GM19467 (cell line): ENCODE measurements around the gene FAM241A.

Experiments used
- ATAC-seq: cut with Tn5 transposase; IDR thresholded peaks from one replicate; pipeline ENCODE4 v1.9.1; 2021; ENCODE audit warnings: mild to moderate bottlenecking, moderate library complexity; ENCODE audit not compliant: unreplicated experiment

The FAM241A gene

DNA sequence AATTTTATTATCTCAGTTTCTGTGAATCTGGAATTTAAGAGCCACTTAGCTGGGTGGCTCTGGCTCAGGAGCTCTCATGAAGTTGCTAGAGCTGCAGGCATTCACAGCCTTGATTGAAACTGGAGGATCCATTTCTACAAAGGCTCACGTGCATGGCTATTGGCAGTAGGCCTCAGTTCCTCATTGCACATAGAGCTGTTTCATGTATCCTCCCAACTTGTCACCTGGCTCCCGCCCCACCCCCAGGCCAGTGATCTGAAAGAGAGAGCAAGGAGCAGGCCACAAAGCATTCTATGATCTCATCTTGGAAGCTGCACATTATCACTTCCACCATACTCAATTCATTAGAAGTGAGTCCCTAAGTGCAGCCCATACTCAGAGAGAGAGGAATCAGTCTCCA, 67.8 kb downstream of the FAM241A start:
- ATAC-seq: no peak

DNA sequence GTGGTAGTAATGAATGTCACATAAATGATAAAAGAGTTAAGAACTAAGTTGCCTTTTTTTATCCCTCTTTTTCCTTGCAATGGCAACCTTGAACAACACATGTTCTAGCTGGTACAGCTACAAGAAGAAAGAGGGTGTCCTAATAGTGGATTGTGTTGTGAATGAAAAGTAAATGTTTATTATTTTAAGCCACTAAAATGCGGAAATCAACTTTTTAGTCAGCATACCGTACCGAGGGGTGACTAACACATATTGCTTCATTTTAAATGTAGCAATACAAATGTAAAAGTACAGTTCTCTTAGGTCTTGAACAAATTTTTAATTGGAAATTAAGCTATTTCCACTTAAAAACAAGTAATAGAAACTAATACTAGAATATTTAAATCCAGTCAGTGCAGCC, 68.6 kb downstream of the FAM241A start:
- ATAC-seq: no peak

DNA sequence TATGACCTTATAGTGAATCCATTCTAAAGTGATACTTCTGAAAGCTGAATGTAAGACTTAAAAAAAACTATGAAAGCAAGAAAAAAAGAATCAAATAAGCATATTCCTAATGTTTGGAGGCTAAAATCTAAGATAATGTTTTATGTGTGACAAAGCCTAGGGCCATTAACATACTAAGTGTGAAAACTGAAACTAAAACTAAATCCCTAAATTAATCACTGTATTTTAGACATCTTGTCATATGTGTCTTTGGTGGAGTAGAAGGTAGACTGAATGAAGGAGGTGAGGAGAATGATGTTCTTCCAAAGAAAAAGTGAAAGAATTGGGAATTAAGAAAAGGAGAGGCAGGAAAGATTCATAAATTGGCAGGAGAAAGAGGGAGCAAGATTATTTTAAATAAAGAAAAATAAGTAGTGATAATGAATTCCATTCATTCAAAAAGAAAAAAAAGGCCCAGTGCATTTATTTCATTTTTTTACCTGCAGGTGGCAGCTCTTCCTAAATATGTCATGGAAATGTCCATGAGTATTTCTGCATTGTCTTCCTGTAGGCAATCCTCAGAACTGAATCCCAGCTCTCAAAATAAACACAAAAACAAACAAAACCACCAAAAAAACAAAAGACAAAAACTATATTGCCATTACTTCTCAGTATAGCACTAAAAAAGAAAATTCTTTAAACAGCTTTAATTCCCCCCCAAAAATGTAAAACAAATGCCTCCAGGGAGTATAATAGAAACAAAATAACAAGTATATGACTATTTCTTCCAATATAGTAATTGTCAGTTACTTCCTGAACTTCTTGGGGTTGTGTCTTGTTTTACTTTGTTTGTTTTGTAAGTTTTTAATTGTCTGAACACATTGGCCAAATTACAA, 69.4 kb downstream of the FAM241A start:
- no peak for ATAC-seq

DNA sequence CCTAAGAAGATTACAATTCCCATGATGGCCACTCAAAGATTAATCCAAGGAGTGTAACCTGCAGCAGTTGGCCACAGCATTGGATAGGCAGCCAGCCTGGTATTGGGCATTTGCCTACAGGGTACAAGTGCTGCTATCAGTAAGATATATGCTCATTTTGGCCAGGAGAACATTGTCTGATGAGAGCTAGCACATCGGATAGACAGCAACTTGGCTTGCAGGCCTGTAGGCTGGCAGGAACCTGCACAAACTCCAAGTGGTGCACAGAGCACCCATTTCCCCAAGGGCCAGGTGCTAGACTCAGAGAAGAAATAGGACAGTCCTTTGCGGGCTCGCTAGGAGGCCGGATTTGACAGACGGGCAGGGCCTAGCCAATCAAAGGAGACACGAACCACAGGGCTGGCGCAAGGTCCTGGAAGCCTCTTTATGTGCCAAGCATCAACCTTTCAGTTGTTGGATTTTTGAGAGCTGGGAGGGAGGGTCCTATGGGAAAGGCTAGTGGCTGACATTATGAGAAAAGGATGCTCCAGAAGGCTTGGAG, 74.6 kb downstream of the FAM241A start:
- no peak for ATAC-seq

DNA sequence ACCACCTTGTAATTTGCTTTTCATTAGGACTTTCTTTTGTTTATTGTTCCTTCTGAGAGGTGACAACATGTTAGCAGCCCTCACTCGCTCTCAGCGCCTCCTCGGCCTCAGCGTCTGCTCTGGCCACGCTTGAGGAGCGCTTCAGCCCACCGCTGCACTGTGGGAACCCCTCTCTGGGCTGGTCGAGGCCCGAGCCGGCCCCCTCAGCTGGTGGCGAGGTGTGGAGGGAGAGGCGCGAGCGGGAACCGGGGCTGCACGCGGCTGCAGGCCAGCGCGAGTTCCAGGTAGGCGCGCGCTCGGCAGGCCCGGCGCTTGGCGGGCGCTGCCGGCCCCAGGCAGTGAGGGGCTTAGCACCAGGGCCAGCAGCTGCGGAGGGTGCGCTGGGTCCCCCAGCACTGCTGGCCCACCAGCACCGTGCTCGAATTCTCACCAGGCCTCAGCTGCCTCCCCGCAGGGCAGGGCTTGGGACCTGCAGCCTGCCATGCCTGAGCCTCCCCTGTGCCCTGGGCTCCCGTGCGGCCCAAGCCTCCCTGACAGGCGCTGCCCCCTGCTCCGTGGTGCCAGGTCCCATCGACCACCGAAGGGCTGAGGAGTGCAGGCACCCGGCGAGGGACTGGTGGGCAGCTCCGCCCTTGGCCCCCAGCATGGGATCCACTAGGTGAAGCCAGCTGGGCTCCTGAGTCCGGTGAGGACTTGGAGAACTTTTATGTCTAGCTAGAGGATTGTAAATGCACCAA, 77.1 kb downstream of the FAM241A start:
- ATAC-seq: no peak

DNA sequence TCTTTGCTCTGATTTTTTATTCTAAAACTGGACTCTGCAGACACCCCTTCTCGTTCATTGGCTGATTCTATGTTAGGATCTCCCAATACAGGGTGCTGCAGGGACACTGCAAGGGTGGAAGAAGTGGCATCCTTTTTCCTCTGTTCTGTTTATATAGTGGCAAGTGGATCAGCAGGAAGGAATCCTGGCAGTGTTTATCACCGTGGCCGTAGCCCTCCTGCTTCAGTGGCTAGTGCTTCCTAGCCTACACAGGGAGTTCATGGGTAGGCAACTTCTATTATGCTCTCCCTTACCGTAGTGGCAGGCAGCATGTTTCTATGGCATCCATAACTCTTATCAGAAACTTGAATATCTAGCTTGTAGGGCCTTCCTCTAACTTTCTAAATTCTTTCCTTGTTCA, 79.9 kb downstream of the FAM241A start:
- ATAC-seq: no peak

DNA sequence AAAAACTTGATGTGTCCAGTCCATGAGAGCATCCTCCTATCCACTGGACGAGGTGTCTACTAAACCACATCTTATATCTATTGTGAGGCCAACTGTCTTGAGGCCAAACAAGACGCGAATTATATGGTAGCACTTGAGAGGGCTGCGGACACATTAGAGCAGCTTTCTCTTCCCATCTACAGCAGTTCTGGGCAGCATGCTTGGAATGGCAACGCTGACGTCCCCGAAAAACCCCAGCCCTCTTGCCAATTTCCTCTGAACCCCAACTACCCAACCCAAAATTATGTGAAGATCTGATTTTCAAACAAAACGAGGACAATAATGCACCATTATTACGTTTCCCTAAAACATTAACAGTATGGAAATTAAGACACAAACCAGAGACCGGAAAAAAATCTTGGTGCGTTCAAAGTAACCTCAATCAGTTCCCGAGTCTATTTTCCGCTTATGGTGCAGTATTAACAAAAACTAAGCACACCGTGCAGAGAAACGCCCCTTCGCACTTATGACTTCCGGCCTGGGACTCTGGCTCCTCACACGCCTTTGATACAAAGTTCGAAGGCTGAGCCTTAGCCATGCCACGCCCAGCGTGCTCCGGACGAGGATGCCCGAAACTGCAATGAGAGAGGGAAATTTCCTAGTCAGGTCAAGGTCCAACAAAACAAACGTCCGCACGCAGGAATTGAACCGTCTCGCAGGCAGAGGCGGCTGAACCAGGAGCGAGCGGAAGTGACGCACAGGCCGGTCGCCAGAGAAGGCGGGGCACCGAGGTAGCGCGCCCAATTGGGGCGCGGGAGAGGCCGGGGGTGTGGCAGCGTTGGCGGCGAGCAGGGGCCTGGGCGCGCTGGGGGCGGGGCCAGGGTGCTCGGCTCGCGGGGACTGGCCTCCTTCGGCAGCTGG, 85.9 kb downstream of the FAM241A start:
- peak; percentile 80 for ATAC-seq

DNA sequence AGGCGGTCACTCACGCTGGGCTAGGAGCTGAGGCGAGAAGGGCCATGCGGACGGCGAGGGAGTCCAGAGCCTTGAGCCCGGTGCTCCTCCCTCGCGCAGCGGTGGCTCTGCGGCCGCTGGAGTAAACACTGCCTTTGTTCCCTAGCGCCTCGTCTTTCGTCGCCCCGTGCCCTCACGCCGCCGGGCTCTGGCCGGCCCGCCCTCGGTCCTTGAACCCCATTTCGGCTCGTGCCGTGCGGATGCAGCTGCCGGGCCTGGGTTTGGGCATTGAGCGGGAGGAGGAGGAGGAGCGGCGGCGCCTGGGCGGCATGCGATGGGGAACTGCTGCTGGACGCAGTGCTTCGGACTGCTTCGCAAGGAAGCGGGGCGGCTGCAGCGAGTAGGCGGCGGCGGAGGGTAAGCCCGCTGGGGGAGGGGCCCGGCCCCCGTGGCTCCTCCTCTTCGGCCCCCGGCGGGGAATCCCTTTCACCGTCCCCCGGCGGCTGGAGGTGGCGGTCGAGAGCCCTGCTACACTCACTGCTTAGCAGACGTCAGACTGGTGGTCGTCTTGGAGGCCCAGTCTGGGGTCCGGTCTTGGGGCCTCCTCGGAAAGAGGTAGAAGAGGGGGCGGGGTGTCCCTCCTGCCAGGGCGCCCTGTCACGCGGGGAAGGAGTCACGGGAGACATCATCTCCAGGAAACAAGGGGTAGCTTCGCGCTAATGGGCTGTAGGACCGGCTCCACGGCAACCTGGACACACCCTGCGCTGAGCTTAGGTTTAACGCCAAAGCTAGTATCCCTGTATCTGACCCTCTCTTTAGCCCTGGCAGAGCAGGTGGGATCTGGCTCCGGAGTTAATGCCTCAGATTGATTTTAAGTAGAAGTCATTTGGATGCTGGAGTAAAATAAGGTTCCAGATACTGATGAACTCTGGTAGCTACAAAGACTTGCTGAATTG, 86.8 kb downstream of the FAM241A start, which contains the start of gene AP1AR:
AP1AR (plus strand) TSS at position 9 of the 935 bp plus-strand sequence; CDS start at position 314, 305 bp downstream.
- peak; percentile 59 for ATAC-seq

DNA sequence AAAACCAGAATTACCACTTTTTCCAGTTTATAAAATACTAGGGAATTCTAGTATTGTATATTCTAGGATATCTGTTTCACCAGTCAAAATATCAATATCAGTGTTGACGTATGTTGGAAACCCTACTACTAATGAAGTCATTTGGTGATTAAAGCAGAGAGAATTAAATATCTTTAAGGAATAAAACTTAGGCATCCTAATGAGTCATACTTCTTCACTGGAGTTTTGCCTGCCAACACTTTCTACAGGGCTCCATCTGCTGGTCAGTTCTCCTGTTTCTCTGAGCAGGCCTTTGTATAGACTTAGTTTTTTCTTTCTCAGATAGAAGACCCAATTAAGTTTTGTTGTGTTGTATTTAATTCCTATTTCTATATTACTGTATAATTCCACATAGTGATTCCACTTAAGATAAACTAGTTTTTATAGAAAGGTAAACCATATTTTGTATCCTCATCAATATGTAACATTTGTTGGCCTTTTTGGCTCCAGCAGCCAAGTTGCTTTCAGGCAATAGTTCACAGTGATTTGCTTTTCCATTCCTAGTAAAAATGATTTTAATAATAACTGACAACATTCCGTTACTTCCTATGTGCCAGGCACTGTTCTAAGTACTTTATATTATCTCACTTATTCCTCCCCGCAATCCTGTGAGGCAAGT, 89.8 kb downstream of the FAM241A start:
- no peak for ATAC-seq

DNA sequence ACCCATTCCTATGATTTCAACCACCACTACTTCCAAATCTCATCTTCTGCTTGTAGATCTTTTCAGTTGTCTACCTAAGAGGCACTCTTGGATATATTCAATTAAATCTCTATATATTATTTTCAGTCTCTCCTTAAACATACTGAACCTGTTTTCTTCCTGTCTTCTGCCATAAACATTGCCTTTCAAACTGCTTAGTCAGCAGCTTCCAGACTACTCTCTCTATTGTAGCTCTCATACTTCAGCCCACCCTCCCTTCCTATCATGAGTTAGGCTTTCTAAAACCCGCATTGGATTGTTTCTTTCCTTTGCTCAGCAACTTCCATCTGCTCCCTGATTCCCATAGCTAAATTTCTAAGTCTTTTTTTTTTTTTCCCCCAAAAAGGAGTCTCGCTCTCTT, 90.8 kb downstream of the FAM241A start:
- no peak for ATAC-seq

DNA sequence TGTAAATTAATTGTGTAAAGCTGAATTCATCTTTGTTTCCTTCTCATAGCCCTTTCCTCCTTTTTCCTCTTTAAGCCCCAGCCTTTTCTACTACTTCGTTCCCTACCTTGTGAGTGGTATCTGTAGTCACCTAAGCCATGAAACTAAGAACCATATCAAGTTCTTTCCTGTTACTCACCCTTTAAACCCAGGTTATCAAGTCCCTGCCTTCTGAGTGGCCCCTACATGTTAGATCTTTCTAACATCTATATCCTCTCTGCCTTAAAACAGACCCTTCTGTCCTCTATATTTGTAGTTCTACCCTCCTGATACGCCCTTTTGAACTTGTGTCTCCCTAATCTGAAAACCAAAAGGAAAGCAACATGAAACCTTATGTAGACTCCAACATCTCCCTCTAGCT, 93.6 kb downstream of the FAM241A start:
- ATAC-seq: no peak
